Measurements from ENCODE around the gene CXCL13. TPM values are rescaled to one million over a fixed set of nuclear protein-coding genes. Genes with fewer than 3 reads are reported as not detected.

The CXCL13 gene
- total and polyA plus RNA-seq, 2 experiments from 2014 or later: not detected

DNA sequence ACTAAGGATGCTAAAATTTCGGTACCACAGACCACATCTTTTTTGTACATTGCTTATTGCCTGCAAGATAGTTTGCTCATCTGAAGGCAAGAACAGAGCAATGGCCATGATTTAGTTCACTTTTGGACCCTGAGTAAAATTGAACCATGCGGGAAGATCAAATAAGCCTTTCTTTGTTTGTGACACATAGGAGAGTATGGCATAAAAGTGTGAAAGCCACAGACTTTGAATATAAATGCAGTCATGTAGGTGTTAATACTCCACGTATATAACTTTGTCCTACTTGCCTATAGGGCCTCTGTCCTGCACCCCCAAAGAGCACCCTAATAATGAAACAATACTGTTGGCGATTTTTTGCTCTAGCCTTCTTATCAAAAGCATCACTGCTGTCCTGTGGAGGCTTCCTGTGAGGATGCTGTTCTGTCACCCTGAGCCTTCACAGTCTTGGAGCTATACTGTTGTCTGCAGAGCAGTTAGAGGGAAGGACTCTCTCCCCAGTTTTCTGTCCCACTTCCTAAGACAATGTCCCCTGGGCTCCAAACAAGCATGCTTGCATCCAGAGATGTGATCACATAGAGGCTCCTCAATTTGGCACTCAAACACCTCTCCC, 10.2 kb upstream of the CXCL13 start:
- H3K4me2 ChIP-seq: no peak overlapping the region
- H3K79me2 ChIP-seq (replicated peaks; ENCODE audit: insufficient read depth): no peaks in the 10 kb centered on the region
- no peak overlapping the region for H2AFZ ChIP-seq
- no peaks in the 10 kb centered on the region for H4K20me1 ChIP-seq (replicated peaks; ENCODE audit: insufficient read depth)
- ATAC-seq (no peak), DNase-seq (ENCODE audit: low spot score) (no peak)
- no peak overlapping the region for H3K4me3 ChIP-seq
- Mint-ChIP-seq H3K36me3 (ENCODE audit: low read depth) (no peaks in the 10 kb centered on the region), H3K4me3 (no peak overlapping the region), H3K9me3 (no peaks in the 10 kb centered on the region; the same call in 2 of the 3 replicates), H3K4me1 (peaks cover 3% of the 10 kb centered on the region; the same call in 2 of the 3 replicates), H3K27me3 (ENCODE audit: insufficient read depth, low read depth, poor library complexity) (peaks cover 2% of the 10 kb centered on the region), H3K27ac (no peak overlapping the region)
- no peaks in the 10 kb centered on the region for H3F3A ChIP-seq (replicated peaks; ENCODE audit: low read depth)
- peaks cover 3% of the 10 kb centered on the region; the same call in 1 of the 2 replicates for H3K9me2 ChIP-seq (ENCODE audit: insufficient read depth)
- H3K27ac ChIP-seq (ENCODE audit: low read depth): no peak overlapping the region
- peaks cover 4% of the 10 kb centered on the region; the same call in 1 of the 2 replicates for H3K4me1 ChIP-seq (ENCODE audit: insufficient read depth)
- H3K27me3 ChIP-seq (ENCODE audit: insufficient read depth): no peaks in the 10 kb centered on the region
- no peak for TF ChIP-seq STAT1 (IDR thresholded peaks at IDR 0.05; ENCODE audit: unreplicated experiment)
- H3K36me3 ChIP-seq (ENCODE audit: insufficient read depth): no peaks in the 10 kb centered on the region

GRCh38 chr4:77599378-77599777, 6.2 kb upstream of the CXCL13 start:
- no peaks in the 10 kb centered on the region for H3K36me3 Mint-ChIP-seq (ENCODE audit: low read depth)
- Histone ChIP-seq H3K27ac (ENCODE audit: low read depth) (no peak overlapping the region), H4K20me1 (replicated peaks; ENCODE audit: insufficient read depth) (no peaks in the 10 kb centered on the region), H3F3A (replicated peaks; ENCODE audit: low read depth) (no peaks in the 10 kb centered on the region), H3K4me1 (ENCODE audit: insufficient read depth) (no peaks in the 10 kb centered on the region), H3K4me2 (no peak overlapping the region), H3K36me3 (ENCODE audit: insufficient read depth) (no peaks in the 10 kb centered on the region), H3K27me3 (ENCODE audit: insufficient read depth) (no peaks in the 10 kb centered on the region), H2AFZ (no peak overlapping the region), H3K9me2 (ENCODE audit: insufficient read depth) (no peaks in the 10 kb centered on the region), H3K4me3 (no peak overlapping the region), H3K79me2 (replicated peaks; ENCODE audit: insufficient read depth) (no peaks in the 10 kb centered on the region)
- H3K4me1 Mint-ChIP-seq: peaks cover 2% of the 10 kb centered on the region; the same call in 1 of the 3 replicates
- ATAC-seq: peak; percentile 91
- no peak overlapping the region for H3K4me3 Mint-ChIP-seq
- TF ChIP-seq ETS1 (IDR thresholded peaks at IDR 0.05): no peak
- TF ChIP-seq, protein P1, sequence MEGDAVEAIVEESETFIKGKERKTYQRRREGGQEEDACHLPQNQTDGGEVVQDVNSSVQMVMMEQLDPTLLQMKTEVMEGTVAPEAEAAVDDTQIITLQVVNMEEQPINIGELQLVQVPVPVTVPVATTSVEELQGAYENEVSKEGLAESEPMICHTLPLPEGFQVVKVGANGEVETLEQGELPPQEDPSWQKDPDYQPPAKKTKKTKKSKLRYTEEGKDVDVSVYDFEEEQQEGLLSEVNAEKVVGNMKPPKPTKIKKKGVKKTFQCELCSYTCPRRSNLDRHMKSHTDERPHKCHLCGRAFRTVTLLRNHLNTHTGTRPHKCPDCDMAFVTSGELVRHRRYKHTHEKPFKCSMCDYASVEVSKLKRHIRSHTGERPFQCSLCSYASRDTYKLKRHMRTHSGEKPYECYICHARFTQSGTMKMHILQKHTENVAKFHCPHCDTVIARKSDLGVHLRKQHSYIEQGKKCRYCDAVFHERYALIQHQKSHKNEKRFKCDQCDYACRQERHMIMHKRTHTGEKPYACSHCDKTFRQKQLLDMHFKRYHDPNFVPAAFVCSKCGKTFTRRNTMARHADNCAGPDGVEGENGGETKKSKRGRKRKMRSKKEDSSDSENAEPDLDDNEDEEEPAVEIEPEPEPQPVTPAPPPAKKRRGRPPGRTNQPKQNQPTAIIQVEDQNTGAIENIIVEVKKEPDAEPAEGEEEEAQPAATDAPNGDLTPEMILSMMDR (conservative IDR thresholded peaks at IDR 0.05; ENCODE audit: low read depth in 2 of 2): peak; percentile 61 to 75
- H3K9me3 Mint-ChIP-seq: no peaks in the 10 kb centered on the region
- peak; percentile 75 for DNase-seq (ENCODE audit: low spot score)
- no peak overlapping the region for H3K27ac Mint-ChIP-seq
- H3K27me3 Mint-ChIP-seq (ENCODE audit: insufficient read depth, low read depth, poor library complexity): peaks cover 2% of the 10 kb centered on the region

- Histone ChIP-seq H2AFZ (no peak overlapping the region), H3K27ac (ENCODE audit: low read depth) (no peak overlapping the region), H3K9me2 (ENCODE audit: insufficient read depth) (no peaks in the 10 kb centered on the region), H3K4me1 (ENCODE audit: insufficient read depth) (no peaks in the 10 kb centered on the region), H3K36me3 (ENCODE audit: insufficient read depth) (no peaks in the 10 kb centered on the region), H4K20me1 (replicated peaks; ENCODE audit: insufficient read depth) (no peaks in the 10 kb centered on the region), H3F3A (replicated peaks; ENCODE audit: low read depth) (no peaks in the 10 kb centered on the region), H3K4me2 (no peak overlapping the region), H3K4me3 (no peak overlapping the region), H3K79me2 (replicated peaks; ENCODE audit: insufficient read depth) (no peaks in the 10 kb centered on the region), H3K27me3 (ENCODE audit: insufficient read depth) (no peaks in the 10 kb centered on the region)
- peaks cover 2% of the 10 kb centered on the region; the same call in 1 of the 3 replicates for H3K4me1 Mint-ChIP-seq
- DNase-seq (ENCODE audit: low spot score): peak; percentile 83
- ATAC-seq: peak; percentile 88
- no peak overlapping the region for H3K27ac Mint-ChIP-seq
- no peak for TF ChIP-seq STAT1 (IDR thresholded peaks at IDR 0.05; ENCODE audit: unreplicated experiment)
- TF ChIP-seq, protein P1 (conservative IDR thresholded peaks at IDR 0.05; ENCODE audit: low read depth in 2 of 2): peak; percentile 79 to 90
- H3K36me3 Mint-ChIP-seq (ENCODE audit: low read depth): no peaks in the 10 kb centered on the region
- no peak overlapping the region for H3K4me3 Mint-ChIP-seq
- H3K9me3 Mint-ChIP-seq: no peaks in the 10 kb centered on the region
- H3K27me3 Mint-ChIP-seq (ENCODE audit: insufficient read depth, low read depth, poor library complexity): peaks cover 2% of the 10 kb centered on the region
Measured at GRCh38 chr4:77600521-77601451, 4.8 kb upstream of the CXCL13 start.
